NCI-H187 (cell line): ENCODE results near the gene SHROOM2.
"Not testable (repeated sequence)": the region's sequence is repeated elsewhere in the genome, so short reads cannot be mapped to it uniquely, and the experiment has no call there.

Source experiments
- DNase-seq, 2 experiments: peaks; one replicate each; lab custom pipeline; 2025; lab: John Stamatoyannopoulos, UW

The SHROOM2 gene, protein sequence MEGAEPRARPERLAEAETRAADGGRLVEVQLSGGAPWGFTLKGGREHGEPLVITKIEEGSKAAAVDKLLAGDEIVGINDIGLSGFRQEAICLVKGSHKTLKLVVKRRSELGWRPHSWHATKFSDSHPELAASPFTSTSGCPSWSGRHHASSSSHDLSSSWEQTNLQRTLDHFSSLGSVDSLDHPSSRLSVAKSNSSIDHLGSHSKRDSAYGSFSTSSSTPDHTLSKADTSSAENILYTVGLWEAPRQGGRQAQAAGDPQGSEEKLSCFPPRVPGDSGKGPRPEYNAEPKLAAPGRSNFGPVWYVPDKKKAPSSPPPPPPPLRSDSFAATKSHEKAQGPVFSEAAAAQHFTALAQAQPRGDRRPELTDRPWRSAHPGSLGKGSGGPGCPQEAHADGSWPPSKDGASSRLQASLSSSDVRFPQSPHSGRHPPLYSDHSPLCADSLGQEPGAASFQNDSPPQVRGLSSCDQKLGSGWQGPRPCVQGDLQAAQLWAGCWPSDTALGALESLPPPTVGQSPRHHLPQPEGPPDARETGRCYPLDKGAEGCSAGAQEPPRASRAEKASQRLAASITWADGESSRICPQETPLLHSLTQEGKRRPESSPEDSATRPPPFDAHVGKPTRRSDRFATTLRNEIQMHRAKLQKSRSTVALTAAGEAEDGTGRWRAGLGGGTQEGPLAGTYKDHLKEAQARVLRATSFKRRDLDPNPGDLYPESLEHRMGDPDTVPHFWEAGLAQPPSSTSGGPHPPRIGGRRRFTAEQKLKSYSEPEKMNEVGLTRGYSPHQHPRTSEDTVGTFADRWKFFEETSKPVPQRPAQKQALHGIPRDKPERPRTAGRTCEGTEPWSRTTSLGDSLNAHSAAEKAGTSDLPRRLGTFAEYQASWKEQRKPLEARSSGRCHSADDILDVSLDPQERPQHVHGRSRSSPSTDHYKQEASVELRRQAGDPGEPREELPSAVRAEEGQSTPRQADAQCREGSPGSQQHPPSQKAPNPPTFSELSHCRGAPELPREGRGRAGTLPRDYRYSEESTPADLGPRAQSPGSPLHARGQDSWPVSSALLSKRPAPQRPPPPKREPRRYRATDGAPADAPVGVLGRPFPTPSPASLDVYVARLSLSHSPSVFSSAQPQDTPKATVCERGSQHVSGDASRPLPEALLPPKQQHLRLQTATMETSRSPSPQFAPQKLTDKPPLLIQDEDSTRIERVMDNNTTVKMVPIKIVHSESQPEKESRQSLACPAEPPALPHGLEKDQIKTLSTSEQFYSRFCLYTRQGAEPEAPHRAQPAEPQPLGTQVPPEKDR (N-terminal part only)

GRCh38 chrX:9785944-9786797, at the start of gene SHROOM2:
Gene SHROOM2, plus strand, starts transcription at chrX:9786429. Its CDS starts 117 bp downstream, at chrX:9786546.
- DNase-seq = no peak

DNA sequence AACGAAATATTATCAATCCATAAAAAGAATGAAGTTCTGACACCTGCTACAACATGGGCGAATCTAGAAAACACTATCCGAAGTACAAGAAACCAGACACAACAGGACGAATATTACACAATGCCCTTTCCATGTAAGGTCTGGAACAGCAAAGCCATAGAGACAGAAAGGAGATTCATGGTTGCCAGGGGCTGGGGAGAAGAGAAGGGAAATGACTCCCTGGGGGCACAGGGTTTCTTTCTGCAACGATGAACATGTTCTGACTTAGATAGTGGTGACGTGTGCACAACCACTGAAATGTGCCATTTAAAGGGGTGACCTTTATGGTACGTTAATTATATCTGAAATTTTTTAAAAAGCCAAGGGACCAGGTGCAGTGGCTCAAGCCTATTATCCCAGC, 48.9 kb upstream of the SHROOM2 start:
- no peak for DNase-seq

GRCh38 chrX:9738151-9738550, 48.1 kb upstream of the SHROOM2 start:
- no peak for DNase-seq

GRCh38 chrX:9739130-9739529, 47.1 kb upstream of the SHROOM2 start:
- no peak for DNase-seq

DNA sequence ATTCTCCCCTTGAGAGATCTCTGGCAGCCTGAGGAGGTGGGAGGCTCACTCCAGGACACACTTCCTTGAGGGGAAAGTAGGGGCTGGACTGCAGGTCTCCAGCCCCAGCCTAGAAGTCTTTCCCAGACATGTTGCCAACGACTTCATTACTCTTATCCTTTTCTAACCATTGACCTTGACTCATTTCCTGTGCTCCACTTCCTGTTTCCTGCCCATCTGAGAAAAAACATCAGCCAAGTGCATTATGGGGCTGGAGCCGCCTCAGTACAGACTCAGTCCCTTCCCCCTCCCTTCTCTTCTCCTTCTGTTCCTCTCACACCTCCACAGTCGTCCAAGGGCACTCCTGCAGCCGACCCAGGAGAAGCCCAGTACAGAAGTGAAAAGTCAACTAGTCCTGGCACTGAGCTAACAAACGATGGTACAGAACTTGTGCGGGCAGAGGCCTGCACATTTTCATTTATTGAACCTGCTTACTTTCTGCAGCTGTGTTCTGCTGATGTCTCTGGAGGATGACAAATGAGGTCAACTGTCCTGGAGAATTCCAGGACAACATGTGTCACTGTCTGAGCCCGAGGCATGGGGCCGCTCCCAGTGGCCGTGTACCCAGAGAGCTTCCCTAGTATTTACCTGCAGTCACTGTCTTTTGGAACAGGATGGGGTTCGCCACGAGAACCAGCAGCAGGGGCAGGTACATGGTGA, 40.7 kb upstream of the SHROOM2 start:
- no peak for DNase-seq

- no peak for DNase-seq
Measured at GRCh38 chrX:9746148-9746888, 39.9 kb upstream of the SHROOM2 start.

DNA sequence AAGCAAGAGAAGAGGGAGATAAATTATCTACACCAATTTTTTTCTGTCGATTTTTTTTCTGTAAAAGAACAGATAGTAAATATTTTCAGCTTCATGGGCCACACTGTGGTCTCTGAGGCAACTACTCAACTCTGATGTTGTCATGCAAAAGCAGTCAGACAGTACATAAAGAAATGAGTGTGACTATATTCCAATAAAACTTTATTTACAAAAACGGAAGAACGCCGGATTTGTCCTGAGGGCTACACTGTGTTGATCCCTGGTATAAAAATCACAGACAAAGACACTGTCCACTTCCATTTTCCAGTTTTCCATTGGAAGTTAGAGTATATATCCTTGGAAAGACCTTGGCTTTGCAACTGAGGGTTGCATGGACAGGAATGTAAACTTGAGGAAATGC, 38.6 kb upstream of the SHROOM2 start:
- no peak for DNase-seq

DNA sequence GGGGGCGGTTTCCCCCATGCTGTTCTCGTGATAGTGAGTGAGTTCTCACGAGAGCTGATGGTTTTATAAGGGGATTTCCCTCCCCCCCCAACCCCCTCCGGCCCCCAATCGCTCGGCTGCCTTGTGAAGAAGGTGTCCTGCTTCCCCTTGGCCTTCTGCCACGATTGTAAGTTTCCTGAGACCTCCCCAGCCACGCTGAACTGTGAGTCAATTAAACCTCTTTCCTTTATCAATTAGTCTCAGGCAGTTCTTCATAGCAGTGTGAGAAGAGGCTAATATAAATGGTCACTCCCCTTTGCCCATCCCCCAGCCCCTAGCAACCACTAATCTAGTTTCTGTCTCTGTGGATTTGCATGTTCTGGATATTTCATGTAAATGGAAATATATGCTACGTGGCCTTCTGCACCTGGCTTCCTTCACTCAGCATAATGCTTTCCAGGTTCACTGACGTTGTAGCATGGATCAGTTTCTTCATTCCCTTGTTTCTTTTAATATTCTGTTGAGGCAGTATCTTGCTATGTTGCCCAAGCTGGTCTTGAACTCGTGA, 37.0 kb upstream of the SHROOM2 start:
- DNase-seq = no peak

GRCh38 chrX:9757366-9757765, 28.9 kb upstream of the SHROOM2 start:
- no peak for DNase-seq

DNA sequence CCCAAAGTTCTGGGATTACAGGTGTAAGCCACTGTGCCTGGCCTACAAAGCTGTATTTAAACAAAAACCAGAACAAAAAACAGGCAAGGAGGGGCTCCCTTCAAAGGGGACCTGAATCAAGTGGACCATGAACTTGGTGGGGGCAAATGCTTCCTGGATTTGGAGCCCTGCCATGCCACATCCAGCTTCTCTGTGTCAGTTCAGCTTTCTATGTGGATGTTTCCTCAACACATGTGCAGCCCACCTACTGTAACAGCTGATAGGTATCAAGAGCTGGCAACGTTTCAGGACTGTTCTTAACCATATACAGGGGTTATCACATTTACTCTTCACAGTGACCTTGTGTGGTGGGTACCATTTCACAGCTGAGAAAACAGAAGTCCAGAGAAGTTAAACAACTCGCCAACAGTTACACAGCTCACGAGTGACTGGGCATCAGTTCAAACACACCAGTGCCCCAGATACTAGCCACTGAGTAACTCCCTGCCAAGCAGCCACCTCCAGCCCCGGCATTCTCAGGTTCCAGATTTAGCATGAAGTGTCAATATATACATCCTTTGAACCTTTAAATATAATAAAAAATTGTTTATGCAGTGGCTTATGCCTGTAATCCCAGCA, 28.1 kb upstream of the SHROOM2 start:
- DNase-seq = no peak

DNA sequence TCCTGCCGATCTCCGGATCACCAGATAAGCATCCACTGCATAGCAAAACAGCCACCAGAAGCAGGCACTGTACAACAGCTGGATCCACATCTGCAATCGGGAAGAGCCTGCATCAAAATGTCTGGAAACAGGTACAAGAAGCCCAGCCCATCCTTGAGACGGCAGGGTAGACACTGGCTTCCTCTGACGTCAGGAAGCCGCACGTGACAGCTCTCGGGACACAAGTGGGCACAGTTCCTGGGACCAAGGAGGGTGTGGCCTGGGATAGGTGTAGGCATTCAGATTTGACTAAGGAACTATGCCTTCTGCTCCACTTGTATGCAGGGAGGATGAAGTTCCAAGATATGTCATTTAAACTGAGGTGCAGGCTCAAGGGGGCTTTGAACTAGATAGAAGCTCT, 26.9 kb upstream of the SHROOM2 start:
- no peak for DNase-seq

DNA sequence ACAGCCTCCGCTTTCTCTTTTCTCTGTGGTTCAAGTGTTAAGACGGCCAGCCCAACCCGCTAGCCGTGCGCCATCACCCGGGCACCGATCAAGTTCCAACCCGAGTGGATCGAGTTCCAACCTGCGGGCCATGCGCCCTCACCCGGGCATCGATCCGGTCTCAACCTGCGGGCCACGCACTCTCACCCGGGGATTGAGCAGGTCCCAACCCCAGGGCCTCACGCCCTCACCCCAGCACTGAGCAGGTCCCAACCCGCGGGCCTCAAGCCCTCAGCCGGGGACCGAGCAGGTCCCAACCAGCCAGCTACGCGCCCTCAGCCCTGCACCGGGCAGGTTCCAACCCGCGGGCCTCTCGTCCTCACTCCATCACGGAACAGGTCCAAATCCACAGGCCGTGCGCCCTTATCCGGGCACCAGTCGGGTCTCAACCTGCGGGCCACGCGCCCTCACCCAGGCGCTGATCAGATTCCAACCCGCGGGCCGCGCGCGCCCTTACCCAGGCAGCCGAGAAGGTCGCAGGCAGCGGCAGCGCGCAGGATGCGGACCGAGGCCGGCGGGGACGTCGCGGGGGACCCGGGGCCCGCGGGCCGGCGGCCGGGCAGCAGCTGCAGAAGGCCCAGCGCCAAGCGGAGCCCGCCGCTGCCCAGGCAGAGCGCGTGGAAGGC, 21.0 kb upstream of the SHROOM2 start:
- no peak for DNase-seq

- no peak for DNase-seq
Measured at GRCh38 chrX:9765737-9766097, 20.5 kb upstream of the SHROOM2 start, which contains the start of gene GPR143. Gene GPR143, minus strand, starts transcription at chrX:9765847. Its CDS starts 30 bp downstream, at chrX:9765817.

GRCh38 chrX:9767375-9767774, 18.9 kb upstream of the SHROOM2 start:
- DNase-seq = no peak

DNA sequence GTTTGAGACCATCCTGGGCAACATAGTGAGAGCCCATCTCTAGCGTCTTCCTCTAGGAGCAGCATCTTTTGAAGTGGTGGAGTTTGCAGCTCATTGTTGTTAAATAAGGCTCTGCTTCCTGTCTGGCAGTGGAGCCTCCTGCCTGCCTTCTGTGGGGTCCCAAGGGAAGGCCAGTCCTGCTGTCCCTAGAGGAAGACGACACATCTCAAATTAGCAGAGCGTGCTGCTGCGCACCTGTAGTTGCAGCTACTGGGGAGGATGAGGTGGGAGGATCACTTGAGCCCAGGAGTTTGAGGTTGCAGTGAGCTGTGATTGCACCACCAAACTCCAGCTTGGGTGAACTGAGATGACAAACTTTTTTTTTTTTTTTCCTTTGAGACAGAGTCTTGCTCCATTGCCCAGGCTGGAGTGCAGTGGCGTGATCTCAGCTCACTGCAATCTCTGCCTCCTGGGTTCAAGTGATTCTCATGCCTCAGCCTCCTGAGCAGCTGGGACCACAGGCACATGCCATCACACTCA, 17.8 kb upstream of the SHROOM2 start:
- not testable (repeated sequence) for DNase-seq

- DNase-seq = no peak
Measured at GRCh38 chrX:9770319-9770718, 15.9 kb upstream of the SHROOM2 start.

- no peak for DNase-seq
Measured at GRCh38 chrX:9772943-9773342, 13.3 kb upstream of the SHROOM2 start.

DNA sequence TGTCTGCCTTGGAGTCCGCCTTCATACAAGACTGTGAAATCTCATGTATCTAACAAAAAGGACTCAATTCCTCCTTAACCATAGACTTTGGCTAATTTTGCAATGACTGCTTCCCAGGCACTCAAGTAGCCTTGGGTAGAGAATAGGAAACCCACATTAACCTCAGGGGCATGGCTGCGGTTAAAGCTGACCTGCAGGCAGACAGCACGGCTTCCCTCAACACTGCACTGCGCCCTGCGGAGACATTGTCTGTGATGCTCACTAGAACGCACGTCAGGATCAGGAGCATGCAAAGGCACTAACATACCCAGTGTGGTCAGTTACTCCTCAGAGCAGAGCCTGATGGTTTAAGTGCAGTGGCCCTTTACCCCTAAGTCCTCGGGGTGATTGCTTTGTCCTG, 10.3 kb upstream of the SHROOM2 start:
- no peak for DNase-seq
